Neural progenitor cell (in vitro differentiated cells): ENCODE results near the gene CEACAM3. TPM values are rescaled to one million over a fixed set of nuclear protein-coding genes. Genes with fewer than 3 reads are reported as not detected.

Source experiments
- DNase-seq: peaks from one replicate; pipeline ENCODE4 v3.0.0-alpha.2; 2016; ENCODE audit warnings: low spot score
- H2AFZ ChIP-seq: fragments of 200-600 bp; sonication (generic); replicated peaks from 2 replicates; pipeline ENCODE4 v1.6.1; 2016; ENCODE audit warnings: antibody characterized with exemption
- H3F3A ChIP-seq: fragments of 200-600 bp; sonication (generic); 2 replicates; pipeline ENCODE4 v1.6.1; 2016; ENCODE audit warnings: antibody characterized with exemption, low read depth
- H3K27ac ChIP-seq: fragments of 200-600 bp; sonication (generic); 2 replicates; pipeline ENCODE4 v1.5.1; 2016; ENCODE audit warnings: mild to moderate bottlenecking
- H3K27me3 ChIP-seq: fragments of 200-600 bp; sonication (generic); 2 replicates; pipeline ENCODE4 v1.6.1; 2016; ENCODE audit warnings: mild to moderate bottlenecking, moderate library complexity
- H3K36me3 ChIP-seq: fragments of 200-600 bp; sonication (generic); 2 replicates; pipeline ENCODE4 v1.5.1; 2016
- H3K4me1 ChIP-seq: fragments of 200-600 bp; sonication (generic); 2 replicates; pipeline ENCODE4 v1.6.1; 2016; ENCODE audit warnings: mixed run types
- H3K4me2 ChIP-seq: fragments of 200-600 bp; sonication (generic); 2 replicates; pipeline ENCODE4 v1.6.1; 2016
- H3K4me3 ChIP-seq: fragments of 200-600 bp; sonication (generic); 2 replicates; pipeline ENCODE4 v1.5.1; 2016
- H3K79me2 ChIP-seq: fragments of 200-600 bp; sonication (generic); 2 replicates; pipeline ENCODE4 v1.6.1; 2016; ENCODE audit warnings: low read depth
- H3K9ac ChIP-seq: fragments of 200-600 bp; sonication (generic); 2 replicates; pipeline ENCODE4 v1.6.1; 2016
- H3K9me3 ChIP-seq: fragments of 200-600 bp; sonication (generic); 2 replicates; pipeline ENCODE4 v1.5.1; 2016; ENCODE audit warnings: low read depth
- H4K20me1 ChIP-seq: fragments of 200-600 bp; sonication (generic); 2 replicates; pipeline ENCODE4 v1.6.1; 2016; ENCODE audit warnings: low read depth
- H3K27ac Mint-ChIP-seq: 3 replicates; pipeline ENCODE4 v1.8.0; 2021; ENCODE audit warnings: mixed read lengths
- H3K27me3 Mint-ChIP-seq: 2 replicates; pipeline ENCODE4 v1.8.0; 2022; ENCODE audit warnings: low read depth, mild to moderate bottlenecking, inconsistent platforms, moderate library complexity, mixed read lengths; ENCODE audit not compliant: insufficient read depth
- H3K36me3 Mint-ChIP-seq: 3 replicates; pipeline ENCODE4 v1.8.0; 2021; ENCODE audit warnings: mixed read lengths
- H3K4me1 Mint-ChIP-seq: 3 replicates; pipeline ENCODE4 v1.8.0; 2021; ENCODE audit warnings: mixed read lengths
- H3K4me3 Mint-ChIP-seq: 3 replicates; pipeline ENCODE4 v1.8.0; 2021; ENCODE audit warnings: mild to moderate bottlenecking, moderate library complexity, mixed read lengths
- H3K9me3 Mint-ChIP-seq: 3 replicates; pipeline ENCODE4 v1.8.0; 2020; ENCODE audit warnings: mixed read lengths
- EZH2 ChIP-seq: fragments of 200-600 bp; sonication (generic); IDR thresholded peaks from 2 replicates; pipeline ENCODE4 v1.6.1; 2017; ENCODE audit warnings: antibody characterized with exemption, mild to moderate bottlenecking, moderate library complexity
- EZH2phosphoT487 ChIP-seq: fragments of 200-600 bp; sonication (generic); IDR thresholded peaks from 2 replicates; pipeline ENCODE4 v1.6.1; 2017; ENCODE audit warnings: antibody characterized with exemption
- total RNA-seq: library from RNA; depleted of rRNA; stranded (reverse); fragments of >200 nt; gene quantifications from 2 replicates; pipeline ENCODE4 v1.2.3, GENCODE V29; 2015; ENCODE audit warnings: low replicate concordance
- TF ChIP-seq, protein P1 (sequence below): fragments of 200-600 bp; sonication (generic); IDR thresholded peaks from 2 replicates; pipeline ENCODE4 v1.5.1; 2017; ENCODE audit warnings: antibody characterized with exemption, mild to moderate bottlenecking

CEACAM3 gene
- total RNA-seq, 1 donor from 2014 or later: not detected

GRCh38 chr19:41802770-41803169, 6.4 kb downstream of the CEACAM3 start:
- Histone ChIP-seq H3K27ac (no peak overlapping the region), H3K9me3 (no peaks in the 10 kb centered on the region), H3K4me1 (no peaks in the 10 kb centered on the region), H3K9ac (no peak overlapping the region), H2AFZ (no peak overlapping the region), H3K27me3 (no peaks in the 10 kb centered on the region), H3K79me2 (no peaks in the 10 kb centered on the region), H3F3A (peaks cover 6% of the 10 kb centered on the region), H3K36me3 (no peaks in the 10 kb centered on the region), H3K4me2 (no peak overlapping the region), H3K4me3 (peak overlapping the region; percentile 17), H4K20me1 (no peaks in the 10 kb centered on the region)
- H3K36me3 Mint-ChIP-seq: no peaks in the 10 kb centered on the region
- TF ChIP-seq, protein P1, sequence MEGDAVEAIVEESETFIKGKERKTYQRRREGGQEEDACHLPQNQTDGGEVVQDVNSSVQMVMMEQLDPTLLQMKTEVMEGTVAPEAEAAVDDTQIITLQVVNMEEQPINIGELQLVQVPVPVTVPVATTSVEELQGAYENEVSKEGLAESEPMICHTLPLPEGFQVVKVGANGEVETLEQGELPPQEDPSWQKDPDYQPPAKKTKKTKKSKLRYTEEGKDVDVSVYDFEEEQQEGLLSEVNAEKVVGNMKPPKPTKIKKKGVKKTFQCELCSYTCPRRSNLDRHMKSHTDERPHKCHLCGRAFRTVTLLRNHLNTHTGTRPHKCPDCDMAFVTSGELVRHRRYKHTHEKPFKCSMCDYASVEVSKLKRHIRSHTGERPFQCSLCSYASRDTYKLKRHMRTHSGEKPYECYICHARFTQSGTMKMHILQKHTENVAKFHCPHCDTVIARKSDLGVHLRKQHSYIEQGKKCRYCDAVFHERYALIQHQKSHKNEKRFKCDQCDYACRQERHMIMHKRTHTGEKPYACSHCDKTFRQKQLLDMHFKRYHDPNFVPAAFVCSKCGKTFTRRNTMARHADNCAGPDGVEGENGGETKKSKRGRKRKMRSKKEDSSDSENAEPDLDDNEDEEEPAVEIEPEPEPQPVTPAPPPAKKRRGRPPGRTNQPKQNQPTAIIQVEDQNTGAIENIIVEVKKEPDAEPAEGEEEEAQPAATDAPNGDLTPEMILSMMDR: no peak
- TF ChIP-seq EZH2phosphoT487: no peak
- TF ChIP-seq EZH2: no peak
- no peak overlapping the region for H3K27ac Mint-ChIP-seq
- H3K4me1 Mint-ChIP-seq: peaks cover 8% of the 10 kb centered on the region
- H3K9me3 Mint-ChIP-seq: no peaks in the 10 kb centered on the region
- no peak for DNase-seq
- peaks cover 6% of the 10 kb centered on the region for H3K27me3 Mint-ChIP-seq
- H3K4me3 Mint-ChIP-seq: no peak overlapping the region

- H3K4me1 Mint-ChIP-seq: peaks cover 8% of the 10 kb centered on the region
- Histone ChIP-seq H2AFZ (no peak overlapping the region), H3K4me3 (no peak overlapping the region), H3K9me3 (no peaks in the 10 kb centered on the region), H3K79me2 (no peaks in the 10 kb centered on the region), H3K36me3 (no peaks in the 10 kb centered on the region), H4K20me1 (no peaks in the 10 kb centered on the region), H3K27me3 (no peaks in the 10 kb centered on the region), H3K9ac (no peak overlapping the region), H3K4me2 (no peak overlapping the region), H3F3A (peaks cover 6% of the 10 kb centered on the region), H3K4me1 (no peaks in the 10 kb centered on the region), H3K27ac (no peak overlapping the region)
- H3K27ac Mint-ChIP-seq: no peak overlapping the region
- no peak overlapping the region for H3K4me3 Mint-ChIP-seq
- DNase-seq: no peak
- H3K36me3 Mint-ChIP-seq: no peaks in the 10 kb centered on the region
- H3K9me3 Mint-ChIP-seq: no peaks in the 10 kb centered on the region
- peaks cover 11% of the 10 kb centered on the region for H3K27me3 Mint-ChIP-seq
- TF ChIP-seq EZH2 (no peak), EZH2phosphoT487 (no peak)
- TF ChIP-seq, protein P1: no peak
Measured at GRCh38 chr19:41804336-41804735, 7.9 kb downstream of the CEACAM3 start.

- Mint-ChIP-seq H3K27ac (no peak overlapping the region), H3K4me1 (peaks cover 6% of the 10 kb centered on the region), H3K4me3 (no peak overlapping the region), H3K27me3 (peaks cover 12% of the 10 kb centered on the region), H3K36me3 (no peaks in the 10 kb centered on the region), H3K9me3 (no peaks in the 10 kb centered on the region)
- H3K36me3 ChIP-seq: no peaks in the 10 kb centered on the region
- H3K4me1 ChIP-seq: no peaks in the 10 kb centered on the region
- H3K27me3 ChIP-seq: no peaks in the 10 kb centered on the region
- H3K4me3 ChIP-seq: no peak overlapping the region
- no peak overlapping the region for H3K27ac ChIP-seq
- TF ChIP-seq, protein P1: no peak
- TF ChIP-seq EZH2: no peak
- no peak for TF ChIP-seq EZH2phosphoT487
- no peaks in the 10 kb centered on the region for H3K9me3 ChIP-seq
- H2AFZ ChIP-seq: no peak overlapping the region
- H3F3A ChIP-seq: peaks cover 6% of the 10 kb centered on the region
- no peak for DNase-seq
- H3K79me2 ChIP-seq: no peaks in the 10 kb centered on the region
- H3K9ac ChIP-seq: no peak overlapping the region
- H4K20me1 ChIP-seq: no peaks in the 10 kb centered on the region
- no peak overlapping the region for H3K4me2 ChIP-seq
Measured at GRCh38 chr19:41807176-41807575, 10.8 kb downstream of the CEACAM3 start.
